Natural killer cell (primary cell): ENCODE data around the gene CAMTA1. TPM values are rescaled to one million over a fixed set of nuclear protein-coding genes. Genes with fewer than 3 reads are reported as not detected.

Source experiments
- ATAC-seq, 3 donors: fragments of 150-1000 bp in 2 of 3; fragments of 200-7000 bp in 1 of 3; cut with Tn5 transposase; 1 replicate in 1 of 3; 2 replicates in 2 of 3; pipeline ENCODE4 v1.10.0; 2021; ENCODE audit warnings: mild to moderate bottlenecking in 2 of 3, moderate library complexity in 2 of 3
- DNase-seq, 2 donors: peaks; one replicate each; pipeline versions ENCODE4 v3.0.0 to v3.0.0-alpha.2; 2013 to 2021; ENCODE audit warnings: mixed read lengths in 1 of 2
- H3K27ac ChIP-seq: one replicate; pipeline ENCODE4 v1.5.1; 2013; ENCODE audit warnings: mild to moderate bottlenecking, low read length
- H3K27me3 ChIP-seq: one replicate; pipeline ENCODE4 v1.6.1; 2013; ENCODE audit warnings: low read length; ENCODE audit not compliant: control insufficient read depth, insufficient read depth
- H3K36me3 ChIP-seq: one replicate; pipeline ENCODE4 v1.6.1; 2013; ENCODE audit warnings: low read length; ENCODE audit not compliant: control insufficient read depth, insufficient read depth
- H3K4me1 ChIP-seq: one replicate; pipeline ENCODE4 v1.6.1; 2013; ENCODE audit warnings: low read length; ENCODE audit not compliant: control insufficient read depth, insufficient read depth
- H3K4me3 ChIP-seq: one replicate; pipeline ENCODE4 v1.5.1; 2013; ENCODE audit warnings: low read length
- H3K9me3 ChIP-seq: one replicate; pipeline ENCODE4 v1.6.1; 2013; ENCODE audit warnings: low read length; ENCODE audit not compliant: control insufficient read depth, insufficient read depth
- H3K27ac Mint-ChIP-seq, 2 donors: one replicate each; pipeline ENCODE4 v1.8.0; 2022; ENCODE audit warnings: mild to moderate bottlenecking in 2 of 2, mixed read lengths in 2 of 2, moderate library complexity in 1 of 2
- H3K27me3 Mint-ChIP-seq, 2 donors: one replicate each; pipeline ENCODE4 v1.8.0; 2022; ENCODE audit warnings: low read depth in 2 of 2, mixed read lengths in 2 of 2
- H3K36me3 Mint-ChIP-seq: one replicate; pipeline ENCODE4 v1.8.0; 2022; ENCODE audit warnings: mixed read lengths
- H3K4me1 Mint-ChIP-seq, 2 donors: one replicate each; pipeline ENCODE4 v1.8.0; 2022; ENCODE audit warnings: mixed read lengths in 2 of 2
- H3K4me3 Mint-ChIP-seq: one replicate; pipeline ENCODE4 v1.8.0; 2022; ENCODE audit warnings: mild to moderate bottlenecking, moderate library complexity, mixed read lengths
- H3K9me3 Mint-ChIP-seq, 2 donors: one replicate each; pipeline ENCODE4 v1.8.0; 2022; ENCODE audit warnings: mixed read lengths in 2 of 2
- CTCF ChIP-seq: fragments of 200-600 bp; IDR thresholded peaks from one replicate; pipeline ENCODE4 v1.8.0; 2022; ENCODE audit warnings: antibody characterized with exemption
- WGBS: methylation state at CpG from one replicate; pipeline ENCODE4 v1.1.7; 2013; ENCODE audit warnings: missing lambda C conversion rate; ENCODE audit not compliant: insufficient coverage; 5-methylcytosine and 5-hydroxymethylcytosine counted together
- intact Hi-C: fragments of 100-400 bp; cut with micrococcal nuclease; formaldehyde crosslinking; loops from one replicate; pipeline ENCODE4 v1.14.2; 2022
- total RNA-seq, 4 donors: library from RNA; stranded (reverse); fragments of 120-200 nt in 1 of 4; gene quantifications; one replicate each; pipeline versions ENCODE4 v1.2.3 to v1.2.4, GENCODE V29; 2013 to 2022

CAMTA1 gene
- total RNA-seq, 3 donors from 2014 or later (not counting 1 experiment from before 2014, with no cell fraction given) = 40.6 to 53.3 (median 44.9) TPM

- no peak overlapping the region for H3K4me3 ChIP-seq
- no peak overlapping the region for H3K27ac Mint-ChIP-seq
- H3K27me3 Mint-ChIP-seq = peaks cover 0 to 5% of the 10 kb centered on the region in 2 donors
- 93% methylated on average over 12 of the region's 12 CpGs for WGBS
- H3K36me3 ChIP-seq = no peaks in the 10 kb centered on the region
- H3K4me3 Mint-ChIP-seq = no peak overlapping the region
- no peaks in the 10 kb centered on the region for H3K36me3 Mint-ChIP-seq
- no peak for TF ChIP-seq CTCF
- H3K9me3 Mint-ChIP-seq = no peaks in the 10 kb centered on the region
- no peak overlapping the region for H3K27ac ChIP-seq
- no peaks in the 10 kb centered on the region for H3K27me3 ChIP-seq
- ATAC-seq (no peak), DNase-seq (no peak)
- H3K4me1 ChIP-seq = no peaks in the 10 kb centered on the region
- intact Hi-C loops = no loop called here
- no peaks in the 10 kb centered on the region for H3K4me1 Mint-ChIP-seq
- H3K9me3 ChIP-seq = no peaks in the 10 kb centered on the region
Observed at GRCh38 chr1:7584643-7585042, 799.4 kb downstream of the CAMTA1 start.

- Mint-ChIP-seq H3K27ac (no peak overlapping the region), H3K27me3 (peaks cover 0 to 5% of the 10 kb centered on the region in 2 donors), H3K36me3 (no peaks in the 10 kb centered on the region), H3K4me1 (no peaks in the 10 kb centered on the region), H3K9me3 (no peaks in the 10 kb centered on the region), H3K4me3 (no peak overlapping the region)
- intact Hi-C loops = no loop called here
- no peak for ATAC-seq
- 86% methylated on average over 14 of the region's 14 CpGs for WGBS
- Histone ChIP-seq H3K36me3 (no peaks in the 10 kb centered on the region), H3K9me3 (no peaks in the 10 kb centered on the region), H3K27me3 (no peaks in the 10 kb centered on the region), H3K4me3 (no peak overlapping the region), H3K4me1 (no peaks in the 10 kb centered on the region), H3K27ac (no peak overlapping the region)
- DNase-seq = no peak
- TF ChIP-seq CTCF = no peak
Observed at GRCh38 chr1:7585216-7585907, 800.1 kb downstream of the CAMTA1 start.

GRCh38 chr1:7586031-7586941 lies 801.0 kb downstream of the CAMTA1 start:
- ATAC-seq (no peak), DNase-seq (no peak)
- no peaks in the 10 kb centered on the region for H3K36me3 ChIP-seq
- no peak overlapping the region for H3K4me3 Mint-ChIP-seq
- WGBS = 83% methylated on average over 26 of the region's 26 CpGs
- H3K27ac Mint-ChIP-seq = no peak overlapping the region
- no peaks in the 10 kb centered on the region for H3K4me1 Mint-ChIP-seq
- no peaks in the 10 kb centered on the region for H3K27me3 ChIP-seq
- intact Hi-C loops = no loop called here
- H3K4me1 ChIP-seq = no peaks in the 10 kb centered on the region
- H3K36me3 Mint-ChIP-seq = no peaks in the 10 kb centered on the region
- H3K9me3 Mint-ChIP-seq = no peaks in the 10 kb centered on the region
- H3K9me3 ChIP-seq = no peaks in the 10 kb centered on the region
- H3K27ac ChIP-seq = no peak overlapping the region
- no peak overlapping the region for H3K4me3 ChIP-seq
- peaks cover 0 to 5% of the 10 kb centered on the region in 2 donors for H3K27me3 Mint-ChIP-seq
- TF ChIP-seq CTCF = no peak
